ENCODE measurements around the gene CCDC93.

DNA sequence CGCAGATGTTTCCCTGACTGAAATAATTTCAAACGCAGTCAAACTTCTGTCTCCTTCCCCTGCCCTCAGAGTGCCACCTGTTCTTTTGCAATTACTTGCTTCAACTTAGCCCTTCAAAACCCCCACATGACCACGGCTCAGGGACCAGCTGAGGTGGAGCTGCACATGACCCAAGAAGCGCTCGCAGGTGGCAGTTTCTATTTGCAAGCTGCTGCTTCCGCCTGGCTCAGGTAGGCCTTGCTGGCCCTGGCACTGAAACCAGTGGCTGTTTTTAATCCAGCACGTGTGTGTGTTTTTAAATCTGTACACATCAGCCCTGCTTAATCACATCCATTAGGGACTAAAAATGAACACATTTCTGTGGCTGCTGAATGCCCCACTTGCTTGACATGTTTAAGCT, 95.3 kb downstream of the CCDC93 start:
- TF ChIP-seq, protein P1, sequence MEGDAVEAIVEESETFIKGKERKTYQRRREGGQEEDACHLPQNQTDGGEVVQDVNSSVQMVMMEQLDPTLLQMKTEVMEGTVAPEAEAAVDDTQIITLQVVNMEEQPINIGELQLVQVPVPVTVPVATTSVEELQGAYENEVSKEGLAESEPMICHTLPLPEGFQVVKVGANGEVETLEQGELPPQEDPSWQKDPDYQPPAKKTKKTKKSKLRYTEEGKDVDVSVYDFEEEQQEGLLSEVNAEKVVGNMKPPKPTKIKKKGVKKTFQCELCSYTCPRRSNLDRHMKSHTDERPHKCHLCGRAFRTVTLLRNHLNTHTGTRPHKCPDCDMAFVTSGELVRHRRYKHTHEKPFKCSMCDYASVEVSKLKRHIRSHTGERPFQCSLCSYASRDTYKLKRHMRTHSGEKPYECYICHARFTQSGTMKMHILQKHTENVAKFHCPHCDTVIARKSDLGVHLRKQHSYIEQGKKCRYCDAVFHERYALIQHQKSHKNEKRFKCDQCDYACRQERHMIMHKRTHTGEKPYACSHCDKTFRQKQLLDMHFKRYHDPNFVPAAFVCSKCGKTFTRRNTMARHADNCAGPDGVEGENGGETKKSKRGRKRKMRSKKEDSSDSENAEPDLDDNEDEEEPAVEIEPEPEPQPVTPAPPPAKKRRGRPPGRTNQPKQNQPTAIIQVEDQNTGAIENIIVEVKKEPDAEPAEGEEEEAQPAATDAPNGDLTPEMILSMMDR (IDR thresholded peaks at IDR 0.05) = no peak
- TF ChIP-seq POLR2AphosphoS5 (IDR thresholded peaks at IDR 0.05; ENCODE audit: insufficient read depth in 1 of 2, low read depth in 1 of 2) = no peak
- no peak for TF ChIP-seq POLR2A (IDR thresholded peaks at IDR 0.05)

Measured in vagina (tissue), 2 donors.